ENCODE results near the gene ELP2.
"Not testable (repeated sequence)": the region's sequence is repeated elsewhere in the genome, so short reads cannot be mapped to it uniquely, and the experiment has no call there.

Gene ELP2

DNA sequence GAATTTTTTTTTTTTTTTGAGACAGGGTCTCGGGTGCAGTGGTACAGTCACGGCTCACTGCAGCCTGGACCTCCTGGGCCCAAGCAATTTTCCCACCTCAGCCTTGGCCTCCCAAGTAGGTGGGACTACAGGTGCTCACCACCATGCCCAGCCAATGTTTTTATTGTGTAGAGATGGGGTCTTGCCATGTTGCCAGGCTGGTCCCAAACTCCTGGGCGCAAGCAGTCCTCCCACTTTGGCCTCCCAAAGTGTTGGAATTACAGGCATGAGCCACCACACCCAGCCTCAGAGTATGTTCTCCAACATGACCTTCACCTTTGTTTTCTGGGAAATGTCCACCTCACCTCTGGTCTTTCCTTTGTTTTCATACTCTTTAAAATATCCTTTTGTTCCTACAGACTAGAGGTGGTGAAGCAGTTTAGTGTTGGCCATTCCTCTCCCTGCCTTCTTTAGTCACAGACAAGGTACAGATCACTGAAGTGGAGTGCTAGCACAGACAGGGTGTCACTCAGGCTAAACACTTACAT lies 38.1 kb downstream of the ELP2 start:
- H3K27ac Mint-ChIP-seq, result peak overlapping the region; percentile 64
- H3K9me3 Mint-ChIP-seq, result no peaks in the 10 kb centered on the region
- no peak for ATAC-seq
- no peak for DNase-seq (ENCODE audit: low spot score in 2 of 2)
- H3K4me1 Mint-ChIP-seq, result no peaks in the 10 kb centered on the region
- H3K4me3 Mint-ChIP-seq, result no peak overlapping the region
- peaks cover 100% of the 10 kb centered on the region for H3K36me3 Mint-ChIP-seq

DNA sequence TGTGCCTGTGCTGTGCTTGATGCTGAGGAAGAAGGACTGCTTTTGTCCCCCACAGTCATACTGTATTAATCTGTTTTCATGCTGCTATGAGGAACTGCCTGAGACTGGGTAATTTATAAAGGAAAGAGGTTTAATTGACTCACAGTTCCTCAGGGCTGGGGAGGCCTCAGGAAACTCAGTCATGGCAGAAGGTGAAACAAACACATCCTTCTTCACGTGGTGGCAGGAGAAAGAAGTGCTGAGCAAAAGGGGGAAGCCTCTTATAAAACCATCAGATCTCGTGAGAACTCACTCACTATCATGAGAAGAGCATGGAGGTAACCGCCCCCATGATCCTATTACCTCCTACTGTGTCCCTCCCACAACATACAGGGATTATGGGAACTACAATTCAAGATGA lies 38.6 kb downstream of the ELP2 start:
- ATAC-seq; H3K9me3 Mint-ChIP-seq; H3K4me3 Mint-ChIP-seq; H3K4me1 Mint-ChIP-seq; DNase-seq (ENCODE audit: low spot score in 2 of 2): not testable (repeated sequence)
- Mint-ChIP-seq H3K27ac (peak overlapping the region; percentile 64), H3K36me3 (peaks cover 100% of the 10 kb centered on the region)

DNA sequence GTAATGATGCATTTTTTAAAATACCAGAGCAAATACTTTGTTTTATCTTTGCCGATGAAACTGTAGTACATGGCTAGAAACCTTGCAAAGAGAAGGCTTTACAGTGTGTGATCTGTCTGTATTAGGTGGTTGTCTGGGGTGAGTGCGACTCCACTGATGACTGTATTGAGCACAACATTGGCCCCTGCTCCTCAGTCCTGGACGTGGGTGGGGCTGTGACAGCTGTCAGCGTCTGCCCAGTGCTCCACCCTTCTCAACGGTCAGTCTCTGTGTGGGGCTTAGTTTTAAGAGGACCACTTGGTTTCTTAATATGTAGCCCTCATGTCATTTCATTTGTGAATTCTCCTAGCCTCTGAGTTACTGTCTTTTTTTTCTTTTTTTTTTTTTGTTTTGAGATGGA lies 40.2 kb downstream of the ELP2 start:
- Mint-ChIP-seq H3K36me3 (peaks cover 100% of the 10 kb centered on the region), H3K4me1 (no peaks in the 10 kb centered on the region), H3K4me3 (no peak overlapping the region), H3K9me3 (no peaks in the 10 kb centered on the region), H3K27ac (no peak overlapping the region)
- no peak for ATAC-seq
- no peak for DNase-seq (ENCODE audit: low spot score in 2 of 2)

DNA sequence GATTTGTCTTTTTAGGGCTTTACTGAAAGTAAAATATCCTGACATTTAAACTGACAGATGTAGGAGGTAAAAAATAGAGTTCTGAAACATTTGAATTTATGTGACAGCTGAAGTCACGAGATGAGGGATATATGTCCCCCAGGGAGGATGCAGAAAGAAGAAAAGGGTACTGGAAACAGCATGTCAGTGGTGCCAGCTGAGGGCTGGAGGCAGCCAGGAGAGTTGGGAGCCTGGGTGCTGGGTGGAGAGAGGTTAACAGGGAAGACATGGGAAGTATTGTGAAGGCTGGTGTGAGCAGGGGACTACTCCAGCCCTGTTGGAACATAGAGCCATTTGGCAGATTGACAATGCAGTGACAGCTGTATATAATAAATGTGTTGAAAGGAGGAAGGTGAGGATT lies 45.8 kb downstream of the ELP2 start:
- peak overlapping the region; percentile 35 for H3K27ac Mint-ChIP-seq
- no peak for ATAC-seq
- no peak overlapping the region for H3K4me3 Mint-ChIP-seq
- DNase-seq (ENCODE audit: low spot score in 2 of 2), result no peak
- H3K9me3 Mint-ChIP-seq, result no peaks in the 10 kb centered on the region
- H3K4me1 Mint-ChIP-seq, result peaks cover 4% of the 10 kb centered on the region
- H3K36me3 Mint-ChIP-seq, result peaks cover 77% of the 10 kb centered on the region

DNA sequence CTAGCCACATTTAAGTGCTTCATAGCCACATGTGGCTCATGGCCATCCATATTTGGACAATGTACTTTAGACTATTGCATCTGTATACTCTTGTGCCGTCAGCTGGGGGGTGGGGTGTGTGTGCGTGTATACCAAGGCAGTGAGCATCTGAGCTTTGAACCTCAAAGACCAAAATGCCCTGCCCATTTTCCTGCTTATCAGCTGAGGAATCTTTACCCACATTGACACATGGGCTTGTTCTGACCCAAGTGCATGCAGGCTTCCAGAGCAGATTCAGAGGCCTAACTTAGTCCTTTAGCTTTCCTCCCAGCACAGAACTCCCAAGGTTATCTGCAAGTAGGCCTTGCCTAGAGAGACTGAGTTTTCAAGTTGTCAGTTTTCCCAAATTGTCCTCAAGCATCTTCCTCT lies 46.5 kb downstream of the ELP2 start:
- DNase-seq (ENCODE audit: low spot score in 2 of 2) (no peak), ATAC-seq (peak; percentile 26)
- Mint-ChIP-seq H3K9me3 (no peaks in the 10 kb centered on the region), H3K4me1 (peaks cover 4% of the 10 kb centered on the region), H3K27ac (no peak overlapping the region), H3K36me3 (peaks cover 70% of the 10 kb centered on the region), H3K4me3 (no peak overlapping the region)

DNA sequence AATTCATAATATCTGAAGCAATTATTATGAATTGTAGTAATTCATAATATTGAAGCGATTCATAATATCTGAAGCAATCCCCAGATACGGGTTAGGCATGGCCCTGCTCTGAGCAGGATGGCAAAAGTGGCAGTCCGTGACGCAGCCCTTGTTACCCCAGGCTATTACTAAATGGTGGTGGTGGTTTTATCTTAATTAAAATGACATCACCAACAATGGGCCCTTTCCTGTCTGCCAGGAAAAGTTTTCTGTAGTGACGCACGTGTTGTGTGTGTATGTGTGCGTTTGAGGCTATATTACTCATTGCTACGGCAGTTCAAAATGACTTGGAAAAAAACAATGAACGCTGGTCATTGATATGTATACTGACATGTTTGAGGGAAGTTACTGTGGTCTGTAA lies 47.0 kb downstream of the ELP2 start:
- Mint-ChIP-seq H3K9me3 (no peaks in the 10 kb centered on the region), H3K27ac (no peak overlapping the region), H3K36me3 (peaks cover 65% of the 10 kb centered on the region), H3K4me1 (peaks cover 4% of the 10 kb centered on the region), H3K4me3 (no peak overlapping the region)
- ATAC-seq, result no peak
- DNase-seq (ENCODE audit: low spot score in 2 of 2), result no peak

DNA sequence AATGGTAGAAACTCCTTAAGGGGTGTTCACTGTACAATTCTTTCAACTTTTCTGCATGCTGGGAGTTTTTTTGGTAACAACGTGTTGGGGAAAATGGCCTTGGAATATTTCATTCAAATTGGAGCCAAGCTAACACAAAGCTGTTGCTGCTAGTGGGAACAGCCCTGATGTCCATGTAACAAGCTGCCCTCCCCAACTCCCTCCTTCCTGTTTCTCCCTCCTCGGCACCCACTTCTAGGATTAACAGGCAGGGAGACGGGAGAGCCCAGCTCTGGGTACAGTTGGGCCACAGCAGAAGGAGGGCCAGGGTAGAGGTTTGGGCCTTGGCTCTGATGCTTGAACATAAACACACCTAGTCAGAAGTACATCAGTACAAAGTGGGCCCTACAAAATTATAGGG lies 48.2 kb downstream of the ELP2 start:
- Mint-ChIP-seq H3K4me3 (no peak overlapping the region), H3K4me1 (peaks cover 4% of the 10 kb centered on the region), H3K36me3 (peaks cover 53% of the 10 kb centered on the region), H3K9me3 (no peaks in the 10 kb centered on the region), H3K27ac (peak overlapping the region; percentile 43)
- no peak for DNase-seq (ENCODE audit: low spot score in 2 of 2)
- ATAC-seq, result no peak

DNA sequence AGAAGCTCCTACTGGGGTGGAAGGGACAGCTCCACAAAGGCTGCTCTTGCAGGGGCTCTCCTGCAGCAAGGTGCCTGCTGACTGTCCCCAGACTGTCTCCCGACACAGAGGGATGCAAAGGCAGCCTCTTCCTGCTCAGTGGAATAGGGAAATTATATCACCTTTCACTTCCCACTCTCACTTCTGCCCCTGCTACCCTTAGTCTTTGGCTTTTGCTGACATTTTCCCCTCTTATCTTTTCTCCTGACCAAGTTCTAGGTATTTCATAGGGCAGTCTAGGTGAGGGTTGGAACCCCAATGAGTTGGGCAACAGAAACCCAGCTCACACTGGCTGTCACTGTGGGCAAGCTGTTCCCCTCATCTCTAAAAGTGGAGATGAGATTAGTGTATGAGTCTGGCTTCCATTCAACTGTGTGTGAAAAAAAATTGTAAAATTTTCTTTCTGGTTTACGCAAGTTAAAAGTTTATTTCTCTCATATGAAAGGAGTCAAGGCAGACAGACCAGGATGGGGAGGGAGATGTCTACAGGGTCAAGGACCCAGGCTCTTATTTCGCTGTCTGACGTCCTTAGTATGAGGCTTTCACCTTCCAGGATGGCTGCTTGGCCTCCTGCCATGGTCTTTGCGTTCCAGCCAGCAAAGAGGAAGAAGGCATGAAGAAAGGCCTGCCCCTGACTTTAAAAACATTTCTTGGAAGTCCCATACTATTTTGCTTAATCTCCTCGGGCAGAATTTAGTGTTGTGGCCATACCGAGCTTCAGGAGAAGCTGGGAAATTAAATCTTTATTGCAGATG lies 50.1 kb downstream of the ELP2 start:
- DNase-seq (ENCODE audit: low spot score in 2 of 2), result no peak
- peaks cover 34% of the 10 kb centered on the region for H3K36me3 Mint-ChIP-seq
- no peaks in the 10 kb centered on the region for H3K9me3 Mint-ChIP-seq
- peaks cover 10% of the 10 kb centered on the region for H3K4me1 Mint-ChIP-seq
- no peak for ATAC-seq
- peak overlapping the region; percentile 75 for H3K27ac Mint-ChIP-seq
- H3K4me3 Mint-ChIP-seq, result no peak overlapping the region

DNA sequence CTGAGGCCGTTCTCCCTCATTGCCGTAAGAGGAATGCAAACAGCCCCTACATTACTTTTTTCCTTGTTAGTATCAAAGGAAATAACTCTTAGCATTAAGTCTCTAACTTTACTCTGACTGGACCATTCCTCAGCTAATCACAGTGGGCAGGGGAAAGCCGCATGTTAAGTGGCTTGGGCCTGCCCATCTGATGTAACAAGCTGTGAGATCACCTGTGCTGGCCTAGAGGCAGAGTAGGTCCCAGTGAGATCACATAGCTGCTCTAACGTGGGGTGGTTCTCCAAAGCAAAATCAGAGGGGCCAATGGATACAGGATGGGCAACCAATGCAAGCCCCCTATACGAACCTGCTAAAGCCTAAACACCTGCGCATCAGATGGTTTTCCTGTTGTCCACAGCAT lies 51.7 kb downstream of the ELP2 start:
- ATAC-seq, result no peak
- no peaks in the 10 kb centered on the region for H3K9me3 Mint-ChIP-seq
- no peak for DNase-seq (ENCODE audit: low spot score in 2 of 2)
- H3K36me3 Mint-ChIP-seq, result peaks cover 17% of the 10 kb centered on the region
- no peak overlapping the region for H3K27ac Mint-ChIP-seq
- peaks cover 12% of the 10 kb centered on the region for H3K4me1 Mint-ChIP-seq
- no peak overlapping the region for H3K4me3 Mint-ChIP-seq

DNA sequence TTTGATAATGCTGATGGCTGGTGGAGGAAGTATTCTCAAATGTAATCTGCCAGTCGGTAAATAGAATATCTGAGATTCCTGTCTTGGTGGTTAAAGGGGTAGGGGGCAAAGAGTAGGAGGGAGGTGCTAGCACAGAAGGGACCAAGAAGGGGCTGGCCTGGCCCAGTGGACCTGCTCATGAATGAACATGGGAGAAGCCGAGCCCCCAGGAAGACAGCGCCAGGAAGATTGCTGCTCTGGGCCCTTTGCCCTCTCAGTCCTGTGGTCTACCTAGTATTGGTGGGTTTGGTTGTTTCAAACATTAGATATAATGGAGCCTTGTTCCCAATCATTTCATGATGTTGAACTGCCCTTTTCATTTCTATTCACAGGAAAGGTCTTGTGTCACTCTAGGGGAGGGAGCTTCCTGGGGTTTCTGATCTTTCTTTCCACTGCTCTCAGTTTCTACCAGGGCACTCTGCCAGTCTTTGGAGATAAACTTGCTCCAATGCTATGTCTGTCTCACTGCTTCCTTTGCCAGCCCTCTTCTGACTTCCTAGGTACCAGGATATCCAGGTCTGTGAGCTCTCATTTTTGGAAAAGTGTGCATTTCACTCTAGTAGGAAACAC lies 52.3 kb downstream of the ELP2 start:
- ATAC-seq, result no peak
- Mint-ChIP-seq H3K9me3 (no peaks in the 10 kb centered on the region), H3K4me3 (no peak overlapping the region), H3K27ac (no peak overlapping the region), H3K4me1 (peaks cover 15% of the 10 kb centered on the region), H3K36me3 (peaks cover 15% of the 10 kb centered on the region)
- DNase-seq (ENCODE audit: low spot score in 2 of 2), result no peak

DNA sequence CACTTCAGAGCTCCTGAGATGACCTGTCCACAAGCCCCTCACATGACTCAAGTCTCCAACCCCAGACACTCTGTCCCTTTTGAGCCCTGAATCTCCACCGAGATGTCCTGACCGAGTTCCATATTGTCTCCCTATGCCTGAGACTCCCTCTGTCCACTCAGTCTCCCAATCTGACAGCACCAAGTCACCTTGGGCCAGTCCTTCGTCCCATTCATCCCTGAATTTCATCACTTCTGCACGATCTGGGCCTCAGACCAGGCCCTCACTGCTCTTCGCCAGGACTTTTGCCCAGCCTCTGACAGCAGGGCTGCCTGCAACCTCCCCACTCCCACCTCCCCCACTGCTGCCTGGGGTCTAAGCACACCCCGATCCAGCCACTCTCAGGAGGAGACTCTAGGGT lies 53.3 kb downstream of the ELP2 start:
- peak overlapping the region; percentile 71 for H3K27ac Mint-ChIP-seq
- H3K36me3 Mint-ChIP-seq, result peaks cover 7% of the 10 kb centered on the region
- ATAC-seq (no peak), DNase-seq (ENCODE audit: low spot score in 2 of 2) (no peak)
- H3K9me3 Mint-ChIP-seq, result no peaks in the 10 kb centered on the region
- no peak overlapping the region for H3K4me3 Mint-ChIP-seq
- H3K4me1 Mint-ChIP-seq, result peaks cover 19% of the 10 kb centered on the region

DNA sequence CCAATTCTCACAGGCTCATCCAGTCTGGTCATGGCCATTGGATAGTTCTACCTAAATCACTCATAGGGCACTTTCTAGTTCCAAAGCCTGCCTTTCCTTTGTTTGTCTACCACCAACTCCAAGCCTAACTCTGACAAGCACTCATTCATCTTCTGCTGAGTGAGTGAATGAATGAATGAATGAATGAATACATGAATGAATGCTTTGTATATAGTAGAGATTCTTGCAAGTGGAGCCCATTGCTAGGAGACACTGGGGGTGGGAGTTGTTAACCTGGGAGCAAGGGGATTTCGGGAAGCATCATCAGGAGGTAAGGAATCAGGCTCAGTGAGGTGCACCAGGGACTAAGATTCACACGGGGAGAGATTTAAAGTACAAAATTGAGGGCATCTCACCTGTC lies 54.3 kb downstream of the ELP2 start:
- Mint-ChIP-seq H3K9me3 (no peaks in the 10 kb centered on the region), H3K36me3 (no peaks in the 10 kb centered on the region), H3K27ac (peak overlapping the region; percentile 71), H3K4me1 (peaks cover 28% of the 10 kb centered on the region), H3K4me3 (no peak overlapping the region)
- DNase-seq (ENCODE audit: low spot score in 2 of 2) (no peak), ATAC-seq (no peak)

DNA sequence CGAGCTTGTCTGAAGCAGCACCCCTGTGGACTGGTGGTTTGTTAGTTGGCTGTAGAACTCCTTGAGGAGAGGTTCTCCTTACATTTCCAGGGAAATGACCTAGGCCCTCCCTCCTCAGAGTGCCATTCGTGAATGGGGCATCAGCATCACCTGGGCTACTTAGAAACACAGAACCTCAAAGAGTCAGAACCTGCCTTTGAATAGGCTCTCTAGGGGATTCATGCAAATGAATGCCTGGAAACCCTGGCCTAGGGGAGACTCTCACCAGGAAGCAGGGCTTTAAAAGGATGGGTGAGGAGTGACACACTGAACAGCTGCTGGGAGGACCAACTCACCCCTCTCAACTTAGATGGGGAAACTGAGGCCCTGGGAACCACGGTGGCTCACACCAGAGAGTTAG lies 55.5 kb downstream of the ELP2 start:
- H3K27ac Mint-ChIP-seq, result no peak overlapping the region

DNA sequence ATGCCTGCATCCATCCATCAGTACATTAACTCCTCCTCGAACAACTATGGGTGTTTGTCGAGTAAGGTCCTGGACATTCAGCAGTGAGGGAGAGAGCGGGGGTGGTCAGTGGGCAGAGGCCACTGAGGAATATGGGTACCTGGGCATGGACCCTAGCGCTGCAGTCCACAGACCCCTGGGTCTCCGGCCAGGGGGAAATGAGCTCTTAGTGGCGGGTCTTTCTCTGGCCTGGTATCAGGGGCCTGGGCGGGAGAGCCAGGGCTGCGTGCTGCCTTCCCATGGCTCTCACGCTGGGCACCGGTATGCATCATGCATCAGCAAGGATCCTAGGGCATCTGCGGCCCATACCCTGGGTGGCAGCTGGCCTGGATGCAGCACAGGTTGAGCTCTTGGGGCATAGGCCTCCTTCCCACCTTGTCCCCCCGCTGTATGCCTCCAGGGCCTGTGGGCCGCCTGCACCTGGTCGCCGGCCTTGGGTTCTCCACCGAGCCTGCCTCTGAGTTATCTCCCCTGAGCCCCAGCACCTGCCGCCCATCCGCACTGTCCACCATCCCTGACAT lies 56.3 kb downstream of the ELP2 start:
- no peak overlapping the region for H3K27ac Mint-ChIP-seq
- DNase-seq (ENCODE audit: low spot score in 2 of 2) (no peak), ATAC-seq (no peak)
- peaks cover 25% of the 10 kb centered on the region for H3K4me1 Mint-ChIP-seq
- no peaks in the 10 kb centered on the region for H3K9me3 Mint-ChIP-seq
- H3K36me3 Mint-ChIP-seq, result no peaks in the 10 kb centered on the region
- H3K4me3 Mint-ChIP-seq, result peak overlapping the region; percentile 73

More for the DNA sequence above, 55.5 kb downstream of the ELP2 start:
- Mint-ChIP-seq H3K4me3 (no peak overlapping the region), H3K4me1 (peaks cover 25% of the 10 kb centered on the region), H3K36me3 (no peaks in the 10 kb centered on the region), H3K9me3 (no peaks in the 10 kb centered on the region)
- ATAC-seq (no peak), DNase-seq (ENCODE audit: low spot score in 2 of 2) (peak in 1 of 2 donors; percentile 37)

DNA sequence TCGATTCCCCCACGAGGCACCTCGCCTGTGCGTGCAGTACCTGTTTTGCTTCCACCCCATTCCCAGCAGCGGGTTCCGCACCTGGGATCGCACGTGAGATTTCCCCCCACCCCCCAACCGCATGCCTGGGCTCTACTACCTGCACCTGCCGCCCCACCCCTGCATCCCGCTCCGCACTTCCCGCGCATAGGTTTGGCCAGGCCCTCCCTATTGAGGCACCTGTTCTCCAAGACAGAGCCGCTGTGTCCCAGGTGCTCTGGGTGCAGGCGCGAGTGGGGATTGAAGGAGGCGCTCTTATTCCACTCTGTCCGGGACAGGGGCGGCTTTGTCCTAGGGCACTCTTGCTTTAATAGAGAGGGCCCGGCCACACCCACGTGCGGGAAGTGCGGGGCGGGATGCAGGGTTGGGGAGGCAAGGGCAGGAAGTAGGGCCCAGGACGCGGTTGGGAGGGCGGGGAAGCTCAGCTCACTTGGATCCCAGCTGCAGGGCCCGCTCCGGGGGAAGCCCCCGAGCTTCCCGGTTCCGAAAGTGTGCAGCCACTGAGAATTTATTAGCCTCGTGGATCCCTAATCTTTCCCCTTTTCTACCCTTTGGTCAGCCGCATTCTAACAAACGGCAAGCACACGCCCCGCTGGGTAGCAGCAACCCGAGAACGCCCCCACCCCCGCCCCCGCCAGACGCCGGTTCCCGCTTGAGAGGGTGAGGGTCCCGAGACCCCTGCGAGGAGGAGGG lies 56.9 kb downstream of the ELP2 start:
- Mint-ChIP-seq H3K36me3 (no peaks in the 10 kb centered on the region), H3K9me3 (no peaks in the 10 kb centered on the region), H3K27ac (no peak overlapping the region), H3K4me3 (peak overlapping the region; percentile 73), H3K4me1 (peaks cover 25% of the 10 kb centered on the region)
- no peak for DNase-seq (ENCODE audit: low spot score in 2 of 2)
- peak; percentile 9 for ATAC-seq

Measured in stimulated activated effector memory CD8-positive, alpha-beta T cell treated with anti-CD3 and anti-CD28 coated beads, Interleukin-12 subunit alpha, Interleukin-12 subunit beta, amount 100 ng/mL, for 72 hours (primary cell).